ENCODE data around the gene RPL10A. TPM values are rescaled to one million over a fixed set of nuclear protein-coding genes. Genes with fewer than 3 reads are reported as not detected.

Gene RPL10A
- total and polyA plus RNA-seq, 5 donors: 608 to 717 (median 617) TPM

DNA sequence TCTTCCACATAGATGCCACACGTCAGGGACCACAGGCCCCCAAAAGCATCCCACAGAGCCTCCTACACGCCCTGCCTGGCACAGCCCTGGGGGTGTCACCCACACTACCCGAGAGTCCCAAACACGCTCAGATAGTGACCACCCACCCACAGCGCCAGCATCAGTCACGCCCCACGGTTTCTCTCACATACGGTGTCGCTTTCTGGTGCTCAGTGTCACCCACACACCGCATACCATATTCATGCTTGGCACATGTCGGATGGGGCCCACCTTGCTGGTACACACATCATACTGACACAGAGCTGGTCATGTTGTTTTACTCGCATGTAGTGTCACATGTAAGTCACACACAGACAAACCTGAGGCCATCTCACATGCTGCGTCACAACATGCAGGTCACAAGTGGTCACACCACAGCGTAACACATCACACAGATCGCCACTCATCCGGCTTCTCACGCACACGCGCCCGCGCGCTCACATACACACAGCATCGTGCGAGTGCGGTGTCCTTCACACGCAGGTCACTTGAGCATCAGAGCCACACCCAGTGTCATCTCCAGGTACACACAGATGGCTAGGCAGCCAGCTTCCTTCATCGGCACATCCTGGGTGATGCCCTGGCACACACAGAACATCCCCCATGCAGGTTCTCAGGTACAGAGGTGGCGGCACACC, 25.2 kb downstream of the RPL10A start:
- no peaks in the 10 kb centered on the region for H3K27me3 ChIP-seq (ENCODE audit: control insufficient read depth, insufficient read depth)
- 78% methylated on average over 28 of the region's 28 CpGs for WGBS
- no peaks in the 10 kb centered on the region for H3K9me3 ChIP-seq (ENCODE audit: control insufficient read depth, low read length)

DNA sequence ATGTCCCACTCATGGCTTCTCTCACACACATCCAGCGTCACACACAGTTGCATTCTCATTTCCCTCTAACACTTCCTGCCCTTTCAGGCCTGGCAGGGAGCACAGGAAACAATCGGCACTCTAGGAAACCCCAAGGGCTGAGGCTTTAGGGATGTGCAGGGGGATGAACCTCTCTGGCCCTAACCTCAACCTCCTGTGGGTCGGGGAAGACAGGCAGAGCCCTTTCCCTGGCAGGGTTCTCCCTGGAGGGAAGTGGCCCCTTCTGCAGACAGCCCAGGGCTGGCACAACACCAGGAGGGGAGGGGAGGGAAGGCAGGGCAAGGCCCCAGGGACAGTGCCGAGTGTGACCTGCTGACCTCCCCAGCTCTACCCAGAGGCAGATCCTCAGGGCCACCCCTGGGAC, 26.0 kb downstream of the RPL10A start:
- H3K4me3 ChIP-seq (ENCODE audit: low read length): no peak overlapping the region
- intact Hi-C loops (cut with DNase I): no loop called here
- WGBS: 2% methylated on average over 4 of the region's 4 CpGs
- no peaks in the 10 kb centered on the region for H3K9me3 ChIP-seq (ENCODE audit: control insufficient read depth, low read length)
- DNase-seq: peak in 2 of 3 donors; percentile 65 to 77
- H3K4me1 ChIP-seq (ENCODE audit: control insufficient read depth, insufficient read depth, low read length): peaks cover 10% of the 10 kb centered on the region
- H3K27ac ChIP-seq (ENCODE audit: low read length): no peak overlapping the region
- no peak for ATAC-seq
- no peaks in the 10 kb centered on the region for H3K27me3 ChIP-seq (ENCODE audit: control insufficient read depth, insufficient read depth)

More for the DNA sequence above, 25.2 kb downstream of the RPL10A start:
- Histone ChIP-seq H3K4me3 (ENCODE audit: low read length) (no peak overlapping the region), H3K27ac (ENCODE audit: low read length) (no peak overlapping the region), H3K4me1 (ENCODE audit: control insufficient read depth, insufficient read depth, low read length) (peaks cover 10% of the 10 kb centered on the region)
- intact Hi-C loops (cut with DNase I): no loop called here
- DNase-seq (peak in 1 of 3 donors; percentile 55), ATAC-seq (no peak)

DNA sequence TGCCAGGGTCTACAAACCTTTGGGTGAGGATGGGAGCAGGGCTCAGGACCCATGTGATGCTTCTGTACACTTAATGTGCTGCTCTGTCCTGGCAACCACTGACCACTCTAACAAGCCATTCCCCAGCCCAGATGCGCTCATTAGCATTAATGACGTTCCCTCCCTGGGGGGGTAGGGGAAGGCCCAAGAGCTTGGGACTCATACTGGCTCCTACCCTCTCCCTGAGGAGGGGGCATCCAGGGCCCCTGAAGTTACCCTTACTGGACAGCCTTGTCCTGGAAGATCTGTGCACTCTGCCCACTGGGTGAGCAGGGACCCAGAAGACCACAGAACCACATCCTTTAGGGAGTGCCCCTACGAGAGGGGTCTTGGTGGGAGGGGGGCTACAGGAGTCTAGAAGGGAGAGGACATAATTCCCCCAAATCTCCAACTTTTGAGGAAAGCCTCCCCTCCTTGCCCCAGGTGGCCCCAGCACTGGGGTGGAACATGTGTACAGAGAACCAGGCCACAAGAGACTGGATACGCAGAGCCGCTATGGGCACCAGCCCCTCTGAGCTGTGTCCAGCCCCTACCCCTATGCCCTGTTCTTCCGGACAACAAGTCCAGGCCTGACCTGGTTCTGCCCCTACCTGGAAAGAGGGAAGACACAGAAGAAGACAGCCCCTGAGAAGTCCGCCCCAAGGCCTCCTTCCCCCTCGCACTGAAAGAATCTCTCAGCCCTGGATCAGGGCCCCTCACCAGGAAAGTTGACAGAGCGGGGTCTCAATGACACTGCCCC, 27.2 kb downstream of the RPL10A start:
- H3K4me1 ChIP-seq (ENCODE audit: control insufficient read depth, insufficient read depth, low read length): peaks cover 8% of the 10 kb centered on the region
- H3K9me3 ChIP-seq (ENCODE audit: control insufficient read depth, low read length): no peaks in the 10 kb centered on the region
- ATAC-seq: no peak
- peak overlapping the region; percentile 81 for H3K27ac ChIP-seq (ENCODE audit: low read length)
- no peaks in the 10 kb centered on the region for H3K27me3 ChIP-seq (ENCODE audit: control insufficient read depth, insufficient read depth)
- peak overlapping the region; percentile 96 for H3K4me3 ChIP-seq (ENCODE audit: low read length)
- 54% methylated on average over 9 of the region's 9 CpGs for WGBS
- intact Hi-C loops (cut with DNase I): no loop called here
- no peak for DNase-seq

DNA sequence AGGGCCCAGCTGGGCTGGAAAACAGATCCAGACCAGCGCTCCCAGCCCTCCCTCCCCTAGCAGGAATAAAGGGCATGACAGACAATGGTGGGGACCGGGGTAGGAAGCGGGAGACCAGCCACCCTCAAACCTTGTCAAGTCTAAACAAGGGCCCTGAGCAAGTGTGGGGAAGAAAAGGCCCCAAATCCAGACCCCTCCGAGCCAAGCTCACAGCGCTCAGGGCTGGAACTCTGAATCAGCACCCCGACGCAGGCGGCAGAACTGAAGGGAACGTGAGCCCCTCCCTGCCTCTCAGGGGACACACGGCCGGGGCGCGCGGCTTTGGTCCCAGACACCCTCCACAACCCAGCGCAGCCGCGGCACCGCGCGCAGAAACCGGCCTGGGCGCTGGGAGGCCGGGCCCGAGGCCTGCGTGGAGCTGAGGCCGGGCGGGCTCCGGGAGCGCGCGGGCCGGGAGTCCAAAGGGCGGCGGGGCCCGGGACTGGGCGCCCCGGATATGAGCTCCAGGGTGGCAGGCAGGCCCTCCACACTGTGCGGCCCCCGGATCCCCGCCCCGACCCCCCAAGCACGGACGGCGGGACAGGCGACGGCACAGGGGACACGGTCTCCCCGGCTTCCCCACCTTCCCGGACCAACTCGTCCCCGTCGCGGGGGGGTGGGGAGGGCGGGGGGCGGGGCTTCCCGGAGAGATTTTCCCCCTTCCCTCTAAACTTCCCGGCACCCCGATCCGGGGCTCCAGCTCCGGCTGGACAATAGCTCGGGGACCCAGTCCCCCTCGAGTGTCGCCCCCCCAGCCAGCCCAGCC, 28.0 kb downstream of the RPL10A start:
- intact Hi-C loops (cut with DNase I): no loop called here
- DNase-seq: peak; percentile 62 to 83 (median 78)
- no peaks in the 10 kb centered on the region for H3K9me3 ChIP-seq (ENCODE audit: control insufficient read depth, low read length)

DNA sequence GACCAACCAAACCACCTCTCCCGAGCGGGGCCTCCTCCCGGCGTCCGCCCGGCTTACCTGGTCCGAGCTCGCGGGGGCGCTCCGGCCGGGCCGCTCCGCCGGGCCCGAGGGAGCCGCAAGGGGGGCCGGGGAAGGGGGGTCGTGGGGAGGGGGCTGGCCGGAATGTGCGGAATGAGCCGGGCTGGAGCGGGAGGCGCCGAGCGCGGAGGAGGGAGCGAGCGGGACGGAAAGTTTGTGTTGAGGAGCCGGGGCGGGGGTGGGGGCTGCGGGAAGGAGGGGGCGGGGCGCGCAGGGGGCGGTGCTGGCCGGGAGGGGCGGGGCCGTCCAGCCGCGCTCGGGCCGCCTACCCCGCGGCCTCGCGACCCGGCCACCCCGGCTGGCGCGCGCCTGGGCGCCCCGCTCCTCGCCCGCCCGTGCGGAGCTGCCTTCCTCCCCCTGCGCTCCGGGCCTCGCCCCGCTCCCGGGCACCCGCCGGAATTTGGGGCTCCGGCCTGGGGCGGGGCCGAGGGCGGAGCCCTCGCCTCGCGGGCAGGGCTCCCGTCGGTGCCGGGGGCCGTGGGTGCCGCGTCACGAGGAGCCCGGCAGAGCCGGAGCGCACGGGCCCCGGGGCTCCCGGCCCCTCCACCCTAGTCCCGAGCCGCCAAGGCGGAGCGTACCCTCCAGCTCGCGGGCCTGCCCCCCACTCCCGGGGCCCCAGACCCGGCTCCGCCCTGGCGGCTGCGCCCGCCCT, 28.8 kb downstream of the RPL10A start, which contains the start of gene TEAD3:
Gene TEAD3, minus strand, starts transcription at position 239 of the 730 bp plus-strand sequence.
- peaks cover 7% of the 10 kb centered on the region for H3K4me1 ChIP-seq (ENCODE audit: control insufficient read depth, insufficient read depth, low read length)
- H3K9me3 ChIP-seq (ENCODE audit: control insufficient read depth, low read length): no peaks in the 10 kb centered on the region
- H3K4me3 ChIP-seq (ENCODE audit: low read length): peak within 1 kb of the TSS; percentile 96
- H3K27ac ChIP-seq (ENCODE audit: low read length): peak within 1 kb of the TSS; percentile 81
- peak; percentile 82 to 89 (median 84) for DNase-seq
- intact Hi-C loops (cut with DNase I): no loop called here
- no peaks in the 10 kb centered on the region for H3K27me3 ChIP-seq (ENCODE audit: control insufficient read depth, insufficient read depth)
- peak; percentile 62 for ATAC-seq
- WGBS: under 1% methylated on average over 97 of the region's 98 CpGs

More for the DNA sequence above, 28.0 kb downstream of the RPL10A start:
- peaks cover 7% of the 10 kb centered on the region for H3K4me1 ChIP-seq (ENCODE audit: control insufficient read depth, insufficient read depth, low read length)
- WGBS: 5% methylated on average over 63 of the region's 63 CpGs
- peak overlapping the region; percentile 81 for H3K27ac ChIP-seq (ENCODE audit: low read length)
- H3K4me3 ChIP-seq (ENCODE audit: low read length): peak overlapping the region; percentile 96
- no peaks in the 10 kb centered on the region for H3K27me3 ChIP-seq (ENCODE audit: control insufficient read depth, insufficient read depth)
- peak; percentile 31 to 40 for ATAC-seq

DNA sequence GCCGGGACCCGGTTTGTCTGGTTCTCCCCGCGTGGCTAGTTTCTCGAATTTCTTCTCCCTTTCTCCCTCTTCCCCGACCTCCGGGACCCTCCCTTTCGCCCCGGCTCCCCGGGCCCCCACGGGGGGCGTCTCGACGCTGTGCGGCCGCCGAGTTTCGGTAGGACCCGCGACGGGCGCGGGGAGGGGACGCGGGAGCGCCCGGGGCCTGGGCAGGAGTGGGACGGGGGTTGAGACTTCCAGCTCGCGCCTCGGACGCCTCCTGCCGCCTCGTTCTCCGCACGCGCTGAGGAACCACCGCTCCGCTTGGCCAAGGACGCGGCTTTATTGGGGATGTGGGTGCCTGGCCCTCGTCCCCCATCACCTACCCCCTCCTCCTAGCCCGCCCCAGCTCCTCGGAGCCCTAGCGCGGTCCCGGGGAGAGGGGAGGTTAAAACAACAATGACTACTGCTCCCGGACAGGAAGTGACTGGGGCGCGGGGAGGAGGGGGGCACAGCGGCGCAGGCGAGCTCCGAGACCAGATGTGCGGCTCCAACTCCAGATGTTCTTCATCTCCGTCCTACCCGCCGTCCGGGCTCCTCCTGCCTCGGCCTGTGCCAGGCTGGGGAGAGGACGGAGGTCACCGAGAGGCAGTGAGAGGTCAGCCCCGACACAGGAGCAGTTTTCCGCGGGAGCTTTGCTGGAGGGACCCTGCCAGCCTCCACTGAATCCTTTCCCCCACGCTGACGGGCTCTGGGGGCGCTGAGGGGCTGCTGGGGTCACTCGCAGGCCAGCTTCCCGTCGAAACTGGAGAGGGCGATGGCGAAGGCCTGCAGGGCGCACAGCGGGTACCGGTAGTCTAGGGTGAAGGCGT, 29.6 kb downstream of the RPL10A start:
- Histone ChIP-seq H3K4me3 (ENCODE audit: low read length) (peak overlapping the region; percentile 96), H3K9me3 (ENCODE audit: control insufficient read depth, low read length) (no peaks in the 10 kb centered on the region), H3K27ac (ENCODE audit: low read length) (peak overlapping the region; percentile 69), H3K27me3 (ENCODE audit: control insufficient read depth, insufficient read depth) (no peaks in the 10 kb centered on the region), H3K4me1 (ENCODE audit: control insufficient read depth, insufficient read depth, low read length) (peaks cover 7% of the 10 kb centered on the region)
- WGBS: 6% methylated on average over 77 of the region's 77 CpGs
- intact Hi-C loops (cut with DNase I): no loop called here
- DNase-seq: peak; percentile 85 to 92 (median 91)
- peak; percentile 58 to 61 for ATAC-seq

DNA sequence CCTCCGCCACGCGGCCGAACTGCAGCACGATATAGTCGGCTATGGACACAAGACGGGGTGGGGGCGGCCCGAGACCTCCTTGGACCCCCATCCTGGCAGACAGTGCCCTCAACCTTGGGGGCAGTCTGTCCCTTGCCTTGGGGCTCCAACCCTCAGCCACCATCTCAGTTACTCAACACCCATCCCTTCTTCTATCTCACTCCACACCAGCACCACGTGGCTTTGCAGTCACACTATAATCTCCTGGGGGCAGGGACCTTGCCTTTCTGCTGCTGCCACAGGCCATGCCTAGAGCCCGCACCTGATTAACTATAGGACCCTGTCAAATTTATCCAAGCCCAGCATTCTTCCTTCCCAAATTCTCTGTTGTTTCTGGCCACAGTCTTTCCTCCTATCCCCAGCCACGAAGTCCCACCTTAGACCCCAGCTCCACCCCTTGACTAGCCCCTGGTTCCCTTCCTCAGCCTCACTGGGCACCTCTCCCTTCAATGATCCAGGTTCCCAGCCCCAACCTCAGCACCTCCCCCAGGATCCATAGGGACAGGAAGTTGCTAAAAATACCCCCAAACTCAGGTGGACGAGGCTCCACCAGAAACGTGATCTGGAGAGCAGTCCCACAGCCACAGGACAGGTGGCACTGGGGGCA, 30.3 kb downstream of the RPL10A start:
- DNase-seq: peak in 1 of 3 donors; percentile 52
- WGBS: 54% methylated on average over 14 of the region's 14 CpGs
- intact Hi-C loops (cut with DNase I): no loop called here
- ATAC-seq: no peak
- H3K9me3 ChIP-seq (ENCODE audit: control insufficient read depth, low read length): no peaks in the 10 kb centered on the region
- no peak overlapping the region for H3K4me3 ChIP-seq (ENCODE audit: low read length)
- H3K4me1 ChIP-seq (ENCODE audit: control insufficient read depth, insufficient read depth, low read length): peaks cover 7% of the 10 kb centered on the region
- H3K27me3 ChIP-seq (ENCODE audit: control insufficient read depth, insufficient read depth): no peaks in the 10 kb centered on the region
- no peak overlapping the region for H3K27ac ChIP-seq (ENCODE audit: low read length)

DNA sequence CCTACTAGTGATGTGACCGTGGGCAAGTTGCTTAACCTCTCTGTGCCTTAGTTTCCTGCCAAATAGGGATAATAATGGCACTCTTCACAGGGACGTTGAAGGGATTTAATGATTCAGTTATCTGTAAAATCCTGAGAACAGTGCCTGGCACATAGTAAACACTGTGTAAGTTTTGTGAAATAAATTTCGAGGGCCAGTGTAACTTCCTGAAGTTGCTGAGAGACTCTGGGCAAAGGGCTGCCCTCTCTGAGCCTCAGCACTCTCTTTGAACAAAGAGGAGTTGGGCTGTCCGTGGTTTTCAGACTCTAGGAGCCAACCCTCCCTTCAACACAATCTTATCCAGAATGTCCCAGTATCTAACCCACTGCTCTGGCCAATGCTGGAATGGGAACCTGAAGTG, 31.2 kb downstream of the RPL10A start:
- H3K9me3 ChIP-seq (ENCODE audit: control insufficient read depth, low read length): no peaks in the 10 kb centered on the region
- H3K4me3 ChIP-seq (ENCODE audit: low read length): no peak overlapping the region
- H3K27ac ChIP-seq (ENCODE audit: low read length): no peak overlapping the region
- DNase-seq (peak in 1 of 3 donors; percentile 1), ATAC-seq (no peak)
- H3K4me1 ChIP-seq (ENCODE audit: control insufficient read depth, insufficient read depth, low read length): peaks cover 4% of the 10 kb centered on the region
- intact Hi-C loops (cut with DNase I): no loop called here
- H3K27me3 ChIP-seq (ENCODE audit: control insufficient read depth, insufficient read depth): no peaks in the 10 kb centered on the region
- WGBS: 82% methylated on average over 4 of the region's 4 CpGs

DNA sequence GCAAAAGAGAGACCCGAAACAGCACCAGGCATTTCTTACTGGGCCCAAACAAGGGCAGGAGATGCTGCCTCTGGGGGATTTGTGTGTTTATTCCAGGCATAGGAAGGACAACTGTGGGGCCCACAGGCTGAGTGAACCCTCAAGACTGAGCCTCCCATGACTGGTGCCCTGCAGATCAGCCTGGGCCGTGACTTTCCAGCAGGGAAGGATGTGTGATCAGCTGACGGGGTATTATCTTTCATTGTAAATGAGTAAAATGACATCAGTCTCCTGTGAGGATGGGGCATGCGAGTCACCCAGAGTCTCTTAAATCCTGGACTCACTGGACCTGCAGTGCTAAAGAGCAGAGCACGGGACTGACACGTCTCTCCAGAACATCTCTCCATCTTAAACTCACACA, 32.6 kb downstream of the RPL10A start:
- ATAC-seq (no peak), DNase-seq (peak in 1 of 3 donors; percentile 32)
- 47% methylated on average over 6 of the region's 6 CpGs for WGBS
- Histone ChIP-seq H3K4me1 (ENCODE audit: control insufficient read depth, insufficient read depth, low read length) (peaks cover 4% of the 10 kb centered on the region), H3K27me3 (ENCODE audit: control insufficient read depth, insufficient read depth) (no peaks in the 10 kb centered on the region), H3K4me3 (ENCODE audit: low read length) (no peak overlapping the region), H3K27ac (ENCODE audit: low read length) (no peak overlapping the region), H3K9me3 (ENCODE audit: control insufficient read depth, low read length) (no peaks in the 10 kb centered on the region)
- intact Hi-C loops (cut with DNase I): no loop called here
